GM12864 (cell line): ENCODE results near the gene VPS13D.
"Not testable (repeated sequence)": the region's sequence is repeated elsewhere in the genome, so short reads cannot be mapped to it uniquely, and the experiment has no call there.

Experiments used
- DNase-seq: peaks from one replicate; pipeline ENCODE4 v3.0.0-alpha.2; 2011; ENCODE audit warnings: low read depth
- H3K4me3 ChIP-seq: 2 replicates; pipeline ENCODE4 v1.5.1; 2011; ENCODE audit warnings: mild to moderate bottlenecking, low read depth, low read length, control low read depth
- CTCF ChIP-seq: IDR thresholded peaks from 2 replicates; pipeline ENCODE4 v1.5.1; 2011; ENCODE audit warnings: low read depth, mild to moderate bottlenecking, moderate library complexity, low read length, control low read depth, inconsistent platforms; ENCODE audit errors: missing control alignments

VPS13D gene

GRCh38 chr1:12383786-12384185 is 154.0 kb downstream of the VPS13D start:
- DNase-seq, result no peak
- TF ChIP-seq CTCF, result no peak
- H3K4me3 ChIP-seq, result no peak overlapping the region

- H3K4me3 ChIP-seq, result no peak overlapping the region
- TF ChIP-seq CTCF, result no peak
- DNase-seq, result no peak
Measured at GRCh38 chr1:12384836-12385456, 155.1 kb downstream of the VPS13D start.

- no peak overlapping the region for H3K4me3 ChIP-seq
- no peak for DNase-seq
- no peak for TF ChIP-seq CTCF
Measured at GRCh38 chr1:12386130-12386529, 156.3 kb downstream of the VPS13D start.

DNA sequence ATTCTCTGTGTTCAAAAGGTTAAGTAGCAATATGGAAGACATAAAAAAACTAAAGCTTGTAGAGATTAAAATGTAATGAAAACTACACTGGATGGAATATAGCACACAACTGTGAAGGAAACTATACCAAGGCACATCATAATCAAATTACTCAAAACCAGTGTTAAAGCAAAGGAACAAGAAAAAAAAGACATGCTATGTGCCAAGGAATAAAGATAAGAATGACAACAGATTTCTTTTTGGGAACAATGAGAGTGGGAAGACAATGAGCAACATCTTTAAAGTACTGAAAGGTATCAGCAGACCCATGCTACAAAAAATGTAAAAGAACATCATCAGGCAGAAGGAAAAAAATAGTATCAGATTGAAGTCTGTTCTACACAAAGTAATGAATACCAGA is 157.8 kb downstream of the VPS13D start:
- no peak overlapping the region for H3K4me3 ChIP-seq
- no peak for DNase-seq
- no peak for TF ChIP-seq CTCF

DNA sequence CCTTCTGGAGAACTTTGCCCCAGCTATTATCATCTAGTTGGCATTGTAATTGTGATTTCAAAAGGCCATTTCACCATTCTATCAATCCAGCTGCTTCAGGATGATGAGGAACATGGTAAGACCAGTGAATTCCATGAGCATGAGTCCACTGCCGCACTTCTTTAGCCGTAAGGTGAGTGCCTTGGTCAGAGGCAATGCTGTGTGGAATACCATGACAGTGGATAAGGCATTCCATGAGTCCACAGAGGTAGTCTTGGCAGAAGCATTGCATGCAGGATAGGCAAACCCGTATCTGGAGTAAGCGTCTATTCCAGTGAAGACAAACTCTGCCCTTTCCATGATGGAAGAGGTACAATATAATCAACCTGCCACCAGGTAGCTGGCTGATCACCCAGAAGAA is 160.5 kb downstream of the VPS13D start:
- H3K4me3 ChIP-seq, DNase-seq: not testable (repeated sequence)

DNA sequence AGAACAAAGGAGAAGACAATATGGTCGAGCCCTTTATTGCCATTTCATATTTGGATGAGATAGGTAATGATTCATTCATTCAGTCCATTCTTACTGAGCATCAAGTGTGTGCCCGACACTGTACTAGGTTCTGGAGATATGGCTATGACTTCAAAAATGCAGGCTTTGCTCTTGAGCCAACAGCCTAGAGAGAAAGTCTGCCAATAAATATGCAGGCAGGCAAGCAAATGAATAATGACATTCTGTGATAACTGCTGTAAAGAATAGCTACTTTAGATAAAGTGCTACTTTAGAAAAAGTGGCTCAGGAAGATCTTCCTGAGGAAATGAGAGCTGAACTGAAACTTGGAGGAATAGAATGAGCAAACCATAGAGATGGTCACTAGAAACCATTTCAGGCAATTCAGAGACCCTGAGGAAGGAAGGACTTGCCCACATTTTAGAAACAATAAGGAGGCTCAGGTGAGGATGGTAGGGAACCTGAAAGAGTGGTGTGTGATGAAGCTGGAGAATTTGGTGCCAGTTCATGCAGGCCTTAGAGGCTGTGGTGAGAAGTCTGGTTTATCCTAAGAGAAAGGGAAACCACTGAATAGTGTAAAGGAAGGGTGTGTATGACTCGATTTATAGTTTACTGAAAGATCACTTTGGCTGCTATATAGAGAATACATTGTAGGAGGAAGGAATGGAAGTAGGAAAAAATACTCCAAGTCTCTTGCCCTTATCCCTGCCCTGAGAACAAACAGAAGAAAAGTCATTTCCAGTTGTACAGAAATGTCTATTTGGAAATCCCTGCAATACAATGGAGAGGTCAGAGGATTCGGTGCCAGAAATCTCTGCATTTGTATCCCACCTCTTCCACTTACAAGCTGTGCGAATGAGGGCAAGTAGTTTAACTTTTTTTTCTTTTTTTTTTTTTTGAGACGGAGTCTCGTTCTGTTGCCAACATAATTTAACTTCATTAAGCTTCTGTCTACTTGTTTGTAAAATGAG is 167.9 kb downstream of the VPS13D start:
- TF ChIP-seq CTCF, result no peak
- no peak overlapping the region for H3K4me3 ChIP-seq
- DNase-seq, result no peak

DNA sequence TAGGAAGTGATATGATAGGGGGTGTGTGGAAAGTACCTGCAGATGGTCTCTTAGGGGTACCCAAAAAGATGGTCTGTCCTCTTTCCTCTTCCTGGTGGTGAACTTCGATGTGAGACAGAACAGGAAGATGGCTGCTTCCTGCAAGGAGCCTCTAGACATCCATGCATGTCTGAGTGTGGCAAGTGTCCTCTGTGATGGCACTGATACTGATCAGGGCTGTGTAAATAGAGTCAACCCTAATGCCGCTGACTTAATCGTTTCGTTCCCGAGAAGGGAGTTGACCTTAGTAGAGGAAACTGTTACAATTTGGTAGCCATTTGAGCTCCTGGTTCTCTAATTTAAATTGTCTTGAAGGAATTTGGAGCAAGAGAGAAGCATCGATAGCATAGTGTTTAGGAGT is 168.6 kb downstream of the VPS13D start:
- H3K4me3 ChIP-seq, result no peak overlapping the region
- DNase-seq, result no peak
- TF ChIP-seq CTCF, result no peak
